OCI-M2 (cell line): ENCODE data around the gene ANKS1A.
"Not testable (repeated sequence)": the region's sequence is repeated elsewhere in the genome, so short reads cannot be mapped to it uniquely, and the experiment has no call there.

Experiments used
- DNase-seq: peaks from one replicate; lab custom pipeline; 2025; ENCODE audit not compliant: unreplicated experiment; lab: John Stamatoyannopoulos, UW

Gene ANKS1A

GRCh38 chr6:34919651-34920050 lies 30.6 kb downstream of the ANKS1A start:
- DNase-seq: no peak

- no peak for DNase-seq
Observed at GRCh38 chr6:34920097-34920496, 31.0 kb downstream of the ANKS1A start.

GRCh38 chr6:34922177-34922663 lies 33.2 kb downstream of the ANKS1A start:
- DNase-seq: no peak

- DNase-seq: no peak
Observed at GRCh38 chr6:34924831-34925625, 36.0 kb downstream of the ANKS1A start.

GRCh38 chr6:34926655-34927054 lies 37.6 kb downstream of the ANKS1A start:
- DNase-seq: no peak

- no peak for DNase-seq
Observed at GRCh38 chr6:34928220-34928619, 39.2 kb downstream of the ANKS1A start.

GRCh38 chr6:34928695-34929094 lies 39.6 kb downstream of the ANKS1A start:
- no peak for DNase-seq

- no peak for DNase-seq
Observed at GRCh38 chr6:34929241-34929978, 40.4 kb downstream of the ANKS1A start.

GRCh38 chr6:34930221-34930620 lies 41.2 kb downstream of the ANKS1A start:
- DNase-seq: no peak

GRCh38 chr6:34932202-34932601 lies 43.1 kb downstream of the ANKS1A start:
- not testable (repeated sequence) for DNase-seq

- DNase-seq: no peak
Observed at GRCh38 chr6:34934516-34934915, 45.5 kb downstream of the ANKS1A start.

- no peak for DNase-seq
Observed at GRCh38 chr6:34938268-34938667, 49.2 kb downstream of the ANKS1A start.

- DNase-seq: no peak
Observed at GRCh38 chr6:34940030-34940434, 51.0 kb downstream of the ANKS1A start.

- no peak for DNase-seq
Observed at GRCh38 chr6:34941421-34941820, 52.4 kb downstream of the ANKS1A start.

- no peak for DNase-seq
Observed at GRCh38 chr6:34945317-34945716, 56.3 kb downstream of the ANKS1A start.

- no peak for DNase-seq
Observed at GRCh38 chr6:34947561-34947960, 58.5 kb downstream of the ANKS1A start.

- no peak for DNase-seq
Observed at GRCh38 chr6:34949636-34950035, 60.6 kb downstream of the ANKS1A start.

- DNase-seq: no peak
Observed at GRCh38 chr6:34950849-34951248, 61.8 kb downstream of the ANKS1A start.

GRCh38 chr6:34951731-34952130 lies 62.7 kb downstream of the ANKS1A start:
- DNase-seq: no peak

- no peak for DNase-seq
Observed at GRCh38 chr6:34953061-34954025, 64.3 kb downstream of the ANKS1A start.

GRCh38 chr6:34955442-34955841 lies 66.4 kb downstream of the ANKS1A start:
- DNase-seq: no peak
